ENCODE data around the gene DGKQ.

DNA sequence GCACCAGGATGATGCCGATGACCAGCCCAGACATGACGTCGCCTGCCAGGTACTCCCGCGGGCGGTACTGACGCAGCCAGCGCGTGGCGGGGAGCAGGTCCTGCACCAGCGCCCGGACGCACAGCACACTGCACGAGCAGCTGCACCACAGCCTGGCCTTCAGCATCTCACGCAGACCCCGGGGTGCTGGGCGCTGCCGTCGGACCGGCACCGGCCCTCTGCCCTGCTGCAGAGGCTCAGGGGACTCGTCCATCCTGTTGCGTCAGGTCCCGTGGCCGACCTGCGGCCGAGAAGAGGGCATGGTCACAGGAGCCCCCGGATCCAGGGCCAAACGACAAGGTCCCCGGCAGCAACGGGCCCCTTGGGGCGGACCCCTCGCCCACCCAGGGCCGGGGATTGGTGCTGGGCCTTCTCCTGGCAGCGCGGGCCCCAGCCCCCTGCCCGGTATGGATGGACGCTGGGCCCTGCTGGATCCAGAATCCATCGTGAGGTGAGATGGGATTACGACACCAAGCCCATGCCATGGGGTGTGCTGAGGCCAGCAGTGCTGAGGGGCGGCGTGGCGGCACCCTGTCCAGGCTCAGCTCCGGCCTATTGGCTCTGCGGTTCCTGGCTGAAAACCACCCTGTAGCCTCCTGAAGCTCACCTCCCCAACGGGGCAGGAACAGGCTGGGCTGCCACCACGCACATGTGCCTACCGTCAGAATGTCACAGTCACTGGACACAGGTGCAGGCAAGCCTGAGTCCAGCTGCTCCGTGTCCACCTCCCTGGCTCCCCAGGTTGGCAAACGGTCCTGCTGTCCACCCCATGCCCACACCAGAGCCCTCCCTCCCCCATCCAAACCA is 18.3 kb upstream of the DGKQ start:
- TF ChIP-seq REST (IDR thresholded peaks at IDR 0.05; ENCODE audit: insufficient read depth in 1 of 2, low read depth in 2 of 2, low read length in 1 of 2): no peak
- TF ChIP-seq CTCF (IDR thresholded peaks at IDR 0.05): no peak
- TF ChIP-seq POLR2AphosphoS5 (IDR thresholded peaks at IDR 0.05; ENCODE audit: low read depth, low read length): no peak
